ENCODE data around the gene CTIF. TPM values are rescaled to one million over a fixed set of nuclear protein-coding genes. Genes with fewer than 3 reads are reported as not detected.

CTIF gene
- total and polyA plus RNA-seq, 5 donors from 2014 or later = 0.23 to 1.8 TPM; not detected in 3

DNA sequence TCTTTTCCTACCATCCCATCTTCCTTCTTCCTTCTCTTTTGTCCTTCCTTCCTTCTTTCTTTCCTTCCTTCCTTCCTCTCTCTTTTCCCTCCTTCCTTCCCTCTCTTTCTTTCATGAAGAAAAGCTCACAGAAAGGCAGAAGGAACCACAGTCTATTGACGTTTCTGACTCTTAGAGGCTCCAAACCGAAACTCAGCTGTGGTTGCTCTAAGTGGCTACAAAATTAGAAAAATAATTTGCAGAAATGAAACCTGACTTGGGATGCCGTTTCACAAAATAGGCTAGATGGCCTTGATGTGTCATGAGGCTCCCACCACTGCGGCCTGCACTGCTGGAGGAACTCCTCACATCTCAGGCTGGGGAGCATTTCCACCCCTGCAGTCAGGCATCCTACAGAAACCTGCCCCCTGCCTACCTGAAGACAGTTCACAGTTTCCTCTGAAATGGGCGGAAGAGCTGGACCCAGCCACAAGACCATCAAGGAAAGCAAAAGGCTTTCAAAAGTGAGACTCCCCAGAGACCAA is 246.3 kb downstream of the CTIF start:
- Mint-ChIP-seq H3K27me3 (no peaks in the 10 kb centered on the region), H3K9me3 (no peaks in the 10 kb centered on the region), H3K36me3 (no peaks in the 10 kb centered on the region), H3K27ac (peak overlapping the region; percentile 68 to 92 (median 90)), H3K4me1 (peaks cover 0 to 14% (median 8%) of the 10 kb centered on the region in 4 donors), H3K4me3 (peak overlapping the region in 2 of 4 donors; percentile 8 to 45)
- peak overlapping the region; percentile 42 for H3K27ac ChIP-seq (ENCODE audit: insufficient read depth, low read length, poor library complexity, severe bottlenecking)
- DNase-seq (peak in 2 of 3 donors; percentile 6 to 58), ATAC-seq (ENCODE audit: low read depth in 2 of 2) (peak; percentile 51 to 66)
- no peaks in the 10 kb centered on the region for H3K36me3 ChIP-seq (ENCODE audit: control insufficient read depth, insufficient read depth, low read length)
- H3K4me1 ChIP-seq (ENCODE audit: control insufficient read depth, insufficient read depth, low read length, poor library complexity, severe bottlenecking) = peaks cover 14% of the 10 kb centered on the region
- peak overlapping the region; percentile 34 for H3K4me3 ChIP-seq (ENCODE audit: low read depth, low read length)
- no peaks in the 10 kb centered on the region for H3K9me3 ChIP-seq (ENCODE audit: control insufficient read depth in 2 of 2, low read length in 2 of 2)
- H3K27me3 ChIP-seq (ENCODE audit: control insufficient read depth, insufficient read depth, low read length) = no peaks in the 10 kb centered on the region

DNA sequence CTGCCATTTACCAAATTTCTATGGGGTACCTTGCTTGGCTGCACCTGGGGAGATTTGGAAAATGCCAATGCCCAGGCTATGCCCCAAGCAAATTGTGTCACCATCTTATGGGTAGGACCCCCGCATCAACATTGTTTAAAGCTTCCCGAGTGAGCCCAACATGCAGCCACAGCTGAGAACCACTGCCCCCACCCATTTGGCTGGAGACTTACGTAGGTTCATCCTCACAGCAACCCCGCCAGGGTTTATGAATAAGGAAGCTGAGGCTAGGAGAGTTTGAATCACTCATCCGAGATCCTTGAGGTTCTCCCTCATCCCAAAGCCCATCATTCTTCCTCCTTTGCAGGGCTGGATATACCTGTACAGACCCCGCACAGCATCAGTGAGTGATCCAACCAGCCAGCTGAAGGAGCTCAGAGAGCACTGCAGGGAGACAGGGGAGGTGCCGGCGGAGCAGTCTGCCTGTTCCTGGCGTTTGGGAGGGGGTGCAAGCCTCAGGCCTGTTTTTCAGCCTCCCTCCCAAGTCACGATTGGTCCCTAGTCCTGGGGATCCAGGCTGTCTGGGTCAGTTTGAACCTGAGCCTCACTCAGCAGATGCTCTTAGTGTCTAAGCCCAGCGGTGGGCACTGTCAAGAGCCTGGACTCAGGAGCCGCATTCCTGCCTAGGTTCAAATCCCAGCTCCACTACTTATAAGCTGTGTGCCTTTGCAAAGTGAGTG is 247.1 kb downstream of the CTIF start:
- no peaks in the 10 kb centered on the region for H3K36me3 ChIP-seq (ENCODE audit: control insufficient read depth, insufficient read depth, low read length)
- DNase-seq (no peak), ATAC-seq (ENCODE audit: low read depth in 2 of 2) (no peak)
- H3K4me3 ChIP-seq (ENCODE audit: low read depth, low read length) = no peak overlapping the region
- Mint-ChIP-seq H3K36me3 (no peaks in the 10 kb centered on the region), H3K27ac (no peak overlapping the region), H3K27me3 (no peaks in the 10 kb centered on the region), H3K4me1 (peaks cover 0 to 14% (median 8%) of the 10 kb centered on the region in 4 donors), H3K9me3 (no peaks in the 10 kb centered on the region), H3K4me3 (no peak overlapping the region)
- no peaks in the 10 kb centered on the region for H3K27me3 ChIP-seq (ENCODE audit: control insufficient read depth, insufficient read depth, low read length)
- peaks cover 14% of the 10 kb centered on the region for H3K4me1 ChIP-seq (ENCODE audit: control insufficient read depth, insufficient read depth, low read length, poor library complexity, severe bottlenecking)
- H3K9me3 ChIP-seq (ENCODE audit: control insufficient read depth in 2 of 2, low read length in 2 of 2) = no peaks in the 10 kb centered on the region
- no peak overlapping the region for H3K27ac ChIP-seq (ENCODE audit: insufficient read depth, low read length, poor library complexity, severe bottlenecking)

DNA sequence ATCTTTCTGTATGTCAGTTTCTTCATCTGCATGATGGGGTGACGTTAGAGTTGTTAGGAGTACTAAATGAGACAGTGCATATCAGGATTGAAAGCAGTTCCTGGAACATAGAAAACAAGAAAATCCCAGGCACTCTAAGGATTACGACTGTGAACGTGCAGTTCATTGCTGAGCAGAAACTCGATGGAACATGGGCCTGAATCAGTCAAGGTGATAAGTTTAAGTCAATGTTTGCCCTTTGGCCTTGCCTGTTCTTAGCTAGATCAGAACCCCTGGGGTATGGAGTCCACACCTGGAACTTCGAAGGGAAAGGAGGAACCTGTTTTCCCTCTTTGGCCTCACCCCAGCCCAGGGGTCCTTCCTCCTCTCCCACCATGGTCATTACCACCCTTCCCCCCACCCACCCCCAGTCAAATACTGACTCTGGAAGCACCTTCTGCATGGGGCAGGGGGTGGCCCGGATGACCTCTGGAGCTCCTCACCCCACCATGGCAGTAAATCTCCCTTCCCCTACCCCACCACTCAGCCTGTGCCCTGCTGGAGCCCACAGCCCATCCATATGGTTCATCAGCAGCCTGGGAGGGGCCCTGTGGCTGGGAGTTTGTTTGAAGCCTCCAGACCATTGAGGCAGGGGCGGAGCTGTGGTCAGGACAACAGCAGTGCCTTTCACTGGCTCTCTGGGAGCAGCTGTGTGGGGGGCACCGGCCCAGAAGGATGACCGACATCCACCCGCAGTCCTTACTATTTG is 247.8 kb downstream of the CTIF start:
- H3K27ac Mint-ChIP-seq = no peak overlapping the region
- no peaks in the 10 kb centered on the region for H3K27me3 ChIP-seq (ENCODE audit: control insufficient read depth, insufficient read depth, low read length)
- H3K9me3 ChIP-seq (ENCODE audit: control insufficient read depth in 2 of 2, low read length in 2 of 2) = no peaks in the 10 kb centered on the region
- DNase-seq (no peak), ATAC-seq (ENCODE audit: low read depth in 2 of 2) (no peak)
- H3K4me1 ChIP-seq (ENCODE audit: control insufficient read depth, insufficient read depth, low read length, poor library complexity, severe bottlenecking) = peaks cover 14% of the 10 kb centered on the region
- H3K9me3 Mint-ChIP-seq = no peaks in the 10 kb centered on the region
- H3K27ac ChIP-seq (ENCODE audit: insufficient read depth, low read length, poor library complexity, severe bottlenecking) = no peak overlapping the region
- no peak overlapping the region for H3K4me3 ChIP-seq (ENCODE audit: low read depth, low read length)
- H3K36me3 Mint-ChIP-seq = no peaks in the 10 kb centered on the region
- no peak overlapping the region for H3K4me3 Mint-ChIP-seq
- no peaks in the 10 kb centered on the region for H3K36me3 ChIP-seq (ENCODE audit: control insufficient read depth, insufficient read depth, low read length)
- H3K4me1 Mint-ChIP-seq = peaks cover 0 to 16% (median 8%) of the 10 kb centered on the region in 4 donors
- no peaks in the 10 kb centered on the region for H3K27me3 Mint-ChIP-seq

DNA sequence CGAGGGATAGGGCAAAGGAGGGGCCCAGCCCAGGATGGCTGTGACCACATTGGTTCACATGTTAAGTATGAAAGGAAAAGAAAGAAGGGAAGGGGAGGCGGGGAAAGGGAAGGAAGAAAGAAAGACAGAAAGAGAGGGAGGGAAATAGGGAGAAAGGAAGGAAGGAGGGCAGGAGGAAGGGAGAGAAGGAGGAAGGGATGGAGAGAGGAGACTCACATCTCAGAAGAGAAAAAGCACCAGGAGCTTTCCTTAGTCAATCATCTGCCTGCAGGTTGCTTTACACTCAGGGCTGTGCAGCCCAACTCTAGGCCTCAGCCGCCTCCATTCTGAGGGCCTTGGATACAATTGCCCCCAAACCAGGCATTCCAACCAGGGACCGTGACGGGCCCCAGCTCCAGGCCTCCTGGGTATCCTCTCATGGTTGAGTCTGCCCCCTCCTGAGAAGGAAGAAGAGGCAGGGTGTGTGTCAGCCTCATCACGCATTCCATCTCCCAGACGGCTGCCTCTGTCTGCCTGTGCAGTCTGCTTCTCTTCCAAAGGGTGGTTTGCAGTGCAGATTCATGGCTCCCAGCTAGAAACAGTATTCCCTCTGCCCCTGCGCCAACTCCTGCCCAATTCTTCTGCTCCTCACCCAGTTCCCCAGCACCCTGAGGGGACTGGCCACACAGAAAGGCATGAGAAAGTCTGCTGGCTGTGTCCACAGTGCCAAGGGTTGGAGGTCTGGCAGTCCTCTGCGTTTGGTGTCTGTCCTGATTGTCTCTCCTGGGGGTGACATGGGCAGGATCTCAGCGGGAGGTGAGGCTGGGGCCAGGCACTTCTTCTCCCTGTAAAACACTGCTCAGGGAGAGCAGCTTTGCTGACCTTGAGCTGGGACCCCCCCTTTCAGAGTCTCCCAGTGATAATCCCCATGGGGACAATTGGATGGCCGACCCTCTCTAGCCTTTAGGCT is 248.6 kb downstream of the CTIF start:
- peak overlapping the region in 1 of 3 donors; percentile 26 for H3K27ac Mint-ChIP-seq
- H3K9me3 Mint-ChIP-seq = peaks cover 0 to 2% (median 0%) of the 10 kb centered on the region in 7 donors

DNA sequence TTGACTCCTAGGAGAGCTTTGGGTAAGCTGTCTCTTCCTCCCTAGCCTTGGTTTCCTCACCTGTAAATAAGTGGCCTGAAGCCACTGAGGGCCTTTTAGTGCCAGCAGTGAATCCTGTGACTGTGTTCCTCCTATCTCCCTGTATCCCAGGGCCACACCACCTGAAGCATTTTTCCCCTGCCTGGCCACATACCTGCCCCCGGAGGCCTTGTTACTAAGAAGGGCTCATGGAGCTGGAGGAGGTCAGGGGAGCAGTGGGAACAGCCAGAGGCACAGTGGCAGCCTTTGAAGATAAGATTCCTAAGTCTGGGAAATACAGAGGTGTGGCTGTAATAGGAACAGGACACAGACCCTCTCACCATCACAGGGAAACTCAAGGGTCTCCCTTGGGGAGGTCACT is 249.5 kb downstream of the CTIF start:
- no peak for ATAC-seq (ENCODE audit: low read depth in 2 of 2)
- Mint-ChIP-seq H3K27ac (peak overlapping the region in 1 of 3 donors; percentile 53), H3K36me3 (no peaks in the 10 kb centered on the region), H3K9me3 (peaks cover 0 to 2% (median 0%) of the 10 kb centered on the region in 7 donors), H3K4me3 (peak overlapping the region in 1 of 4 donors; percentile 61), H3K27me3 (no peaks in the 10 kb centered on the region), H3K4me1 (peaks cover 0 to 17% (median 8%) of the 10 kb centered on the region in 4 donors)
- Histone ChIP-seq H3K4me1 (ENCODE audit: control insufficient read depth, insufficient read depth, low read length, poor library complexity, severe bottlenecking) (peaks cover 14% of the 10 kb centered on the region), H3K4me3 (ENCODE audit: low read depth, low read length) (no peak overlapping the region), H3K9me3 (ENCODE audit: control insufficient read depth in 2 of 2, low read length in 2 of 2) (no peaks in the 10 kb centered on the region), H3K36me3 (ENCODE audit: control insufficient read depth, insufficient read depth, low read length) (no peaks in the 10 kb centered on the region), H3K27me3 (ENCODE audit: control insufficient read depth, insufficient read depth, low read length) (no peaks in the 10 kb centered on the region), H3K27ac (ENCODE audit: insufficient read depth, low read length, poor library complexity, severe bottlenecking) (no peak overlapping the region)
- DNase-seq = no peak

More for the DNA sequence above, 248.6 kb downstream of the CTIF start:
- Histone ChIP-seq H3K27ac (ENCODE audit: insufficient read depth, low read length, poor library complexity, severe bottlenecking) (no peak overlapping the region), H3K9me3 (ENCODE audit: control insufficient read depth in 2 of 2, low read length in 2 of 2) (no peaks in the 10 kb centered on the region), H3K27me3 (ENCODE audit: control insufficient read depth, insufficient read depth, low read length) (no peaks in the 10 kb centered on the region), H3K4me1 (ENCODE audit: control insufficient read depth, insufficient read depth, low read length, poor library complexity, severe bottlenecking) (peaks cover 14% of the 10 kb centered on the region), H3K36me3 (ENCODE audit: control insufficient read depth, insufficient read depth, low read length) (no peaks in the 10 kb centered on the region), H3K4me3 (ENCODE audit: low read depth, low read length) (no peak overlapping the region)
- peaks cover 0 to 17% (median 8%) of the 10 kb centered on the region in 4 donors for H3K4me1 Mint-ChIP-seq
- no peaks in the 10 kb centered on the region for H3K27me3 Mint-ChIP-seq
- ATAC-seq (ENCODE audit: low read depth in 2 of 2) (no peak), DNase-seq (no peak)
- H3K4me3 Mint-ChIP-seq = no peak overlapping the region
- H3K36me3 Mint-ChIP-seq = no peaks in the 10 kb centered on the region

DNA sequence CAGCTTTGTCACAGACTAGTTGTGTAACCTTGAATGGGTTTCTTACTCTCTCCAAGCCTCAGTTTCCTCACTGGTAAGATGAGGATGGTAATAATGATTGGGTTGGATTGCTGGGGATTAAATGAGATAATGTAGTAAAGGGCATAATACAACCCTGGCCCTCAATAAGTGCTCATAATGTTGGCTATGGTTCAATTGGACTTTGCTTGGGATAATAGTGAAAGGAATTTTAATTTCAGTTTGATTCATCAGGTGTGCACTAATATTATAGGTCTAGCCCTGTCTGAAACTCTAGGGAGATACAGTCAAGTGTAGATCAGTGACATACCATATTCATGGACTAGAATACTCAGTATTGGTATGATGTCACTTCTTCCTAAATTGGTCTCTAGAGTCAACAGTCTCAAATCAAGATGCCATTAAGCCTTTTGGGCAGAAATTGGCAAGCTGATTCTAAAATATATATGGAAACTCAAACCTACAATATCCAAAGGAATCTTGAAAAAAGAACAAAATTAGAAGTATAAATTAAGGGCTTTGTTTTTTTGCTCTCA is 250.5 kb downstream of the CTIF start:
- Mint-ChIP-seq H3K4me1 (peaks cover 0 to 13% (median 8%) of the 10 kb centered on the region in 4 donors), H3K9me3 (peaks cover 0 to 2% (median 0%) of the 10 kb centered on the region in 7 donors), H3K4me3 (no peak overlapping the region), H3K36me3 (no peaks in the 10 kb centered on the region), H3K27ac (peak overlapping the region in 1 of 3 donors; percentile 3), H3K27me3 (no peaks in the 10 kb centered on the region)
- peaks cover 13% of the 10 kb centered on the region for H3K4me1 ChIP-seq (ENCODE audit: control insufficient read depth, insufficient read depth, low read length, poor library complexity, severe bottlenecking)
- H3K27me3 ChIP-seq (ENCODE audit: control insufficient read depth, insufficient read depth, low read length) = no peaks in the 10 kb centered on the region
- H3K4me3 ChIP-seq (ENCODE audit: low read depth, low read length) = no peak overlapping the region
- no peak for ATAC-seq (ENCODE audit: low read depth in 2 of 2)
- no peak for DNase-seq
- no peaks in the 10 kb centered on the region for H3K36me3 ChIP-seq (ENCODE audit: control insufficient read depth, insufficient read depth, low read length)
- H3K9me3 ChIP-seq (ENCODE audit: control insufficient read depth in 2 of 2, low read length in 2 of 2) = no peaks in the 10 kb centered on the region
- no peak overlapping the region for H3K27ac ChIP-seq (ENCODE audit: insufficient read depth, low read length, poor library complexity, severe bottlenecking)
